Omental fat pad (tissue), 4 donors: ENCODE results near the gene XPO5. TPM values are rescaled to one million over a fixed set of nuclear protein-coding genes. Genes with fewer than 3 reads are reported as not detected.
A peak's percentile ranks its signal among the peaks of the same experiment; 100 is the strongest.

Source experiments
- ATAC-seq: fragments of 150-250 bp; one replicate; pipeline ENCODE4 v1.9.1; 2016; ENCODE audit warnings: mild to moderate bottlenecking, moderate library complexity; ENCODE audit not compliant: low FRiP score
- DNase-seq: peaks from one replicate; pipeline ENCODE4 v3.0.0-alpha.2; 2019; ENCODE audit warnings: low spot score
- CTCF ChIP-seq, 3 donors: fragments of 450-650 bp; IDR thresholded peaks; one replicate each; pipeline ENCODE4 v1.5.1; 2016 to 2017; ENCODE audit warnings: antibody characterized with exemption in 3 of 3, mild to moderate bottlenecking in 3 of 3, moderate library complexity in 2 of 3
- total RNA-seq, 4 donors: library from RNA; depleted of rRNA; stranded (reverse); fragments of >200 nt; gene quantifications; one replicate each; pipeline ENCODE4 v1.1.0, GENCODE V29; 2016

The XPO5 gene
- total RNA-seq, 4 donors from 2014 or later = 16.1 to 138 (median 21.9) TPM

GRCh38 chr6:43517505-43518357, 58.1 kb downstream of the XPO5 start:
- no peak for DNase-seq
- no peak for ATAC-seq
- TF ChIP-seq CTCF (IDR thresholded peaks at IDR 0.05) = no peak

- no peak for TF ChIP-seq CTCF (IDR thresholded peaks at IDR 0.05)
- ATAC-seq = peak; percentile 90
- DNase-seq = peak; percentile 90
These were observed 58.9 kb downstream of the XPO5 start, which contains the start of the genes POLR1C and YIPF3 for GRCh38 chr6:43516697-43517504. Gene POLR1C, plus strand, starts transcription at chr6:43517089. Its CDS starts 21 bp downstream, at chr6:43517110. Gene YIPF3, minus strand, starts transcription at chr6:43516926. Its CDS starts 119 bp downstream, at chr6:43516807.

GRCh38 chr6:43516367-43516696, 59.5 kb downstream of the XPO5 start:
- TF ChIP-seq CTCF (IDR thresholded peaks at IDR 0.05) = no peak
- peak; percentile 1 for ATAC-seq
- DNase-seq = no peak

- ATAC-seq (no peak), DNase-seq (no peak)
- no peak for TF ChIP-seq CTCF (IDR thresholded peaks at IDR 0.05)
These were observed 60.0 kb downstream of the XPO5 start for GRCh38 chr6:43515808-43516207.

- DNase-seq (no peak), ATAC-seq (no peak)
- TF ChIP-seq CTCF (IDR thresholded peaks at IDR 0.05) = no peak
These were observed 63.9 kb downstream of the XPO5 start for GRCh38 chr6:43511824-43512415.

- no peak for DNase-seq
- ATAC-seq = no peak
- no peak for TF ChIP-seq CTCF (IDR thresholded peaks at IDR 0.05)
These were observed 65.0 kb downstream of the XPO5 start for GRCh38 chr6:43510827-43511163.
